ENCODE results near the gene RAB35.

DNA sequence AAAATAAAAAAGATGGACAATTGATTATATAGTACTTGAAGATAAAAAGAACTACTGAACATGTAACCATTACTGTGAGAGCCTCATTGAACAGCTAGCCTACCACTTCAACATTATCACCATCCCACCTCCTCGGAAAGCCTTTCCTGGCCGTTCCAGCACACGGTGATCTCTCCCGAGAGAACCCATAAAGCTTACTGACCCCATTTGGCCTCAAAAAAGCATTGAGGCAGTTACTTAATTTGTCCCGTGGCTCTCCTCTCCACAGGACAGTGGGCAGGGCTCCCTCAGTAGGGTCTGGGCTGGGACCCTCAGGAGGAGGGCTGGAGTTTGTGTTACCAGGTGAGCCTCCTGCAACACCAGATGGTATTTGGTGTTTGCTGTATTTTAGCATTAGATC lies 55.8 kb downstream of the RAB35 start:
- TF ChIP-seq, protein P1, sequence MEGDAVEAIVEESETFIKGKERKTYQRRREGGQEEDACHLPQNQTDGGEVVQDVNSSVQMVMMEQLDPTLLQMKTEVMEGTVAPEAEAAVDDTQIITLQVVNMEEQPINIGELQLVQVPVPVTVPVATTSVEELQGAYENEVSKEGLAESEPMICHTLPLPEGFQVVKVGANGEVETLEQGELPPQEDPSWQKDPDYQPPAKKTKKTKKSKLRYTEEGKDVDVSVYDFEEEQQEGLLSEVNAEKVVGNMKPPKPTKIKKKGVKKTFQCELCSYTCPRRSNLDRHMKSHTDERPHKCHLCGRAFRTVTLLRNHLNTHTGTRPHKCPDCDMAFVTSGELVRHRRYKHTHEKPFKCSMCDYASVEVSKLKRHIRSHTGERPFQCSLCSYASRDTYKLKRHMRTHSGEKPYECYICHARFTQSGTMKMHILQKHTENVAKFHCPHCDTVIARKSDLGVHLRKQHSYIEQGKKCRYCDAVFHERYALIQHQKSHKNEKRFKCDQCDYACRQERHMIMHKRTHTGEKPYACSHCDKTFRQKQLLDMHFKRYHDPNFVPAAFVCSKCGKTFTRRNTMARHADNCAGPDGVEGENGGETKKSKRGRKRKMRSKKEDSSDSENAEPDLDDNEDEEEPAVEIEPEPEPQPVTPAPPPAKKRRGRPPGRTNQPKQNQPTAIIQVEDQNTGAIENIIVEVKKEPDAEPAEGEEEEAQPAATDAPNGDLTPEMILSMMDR (IDR thresholded peaks at IDR 0.05): no peak
- TF ChIP-seq POLR2A (IDR thresholded peaks at IDR 0.05): no peak
